Parathyroid adenoma (tissue), 2 donors: ENCODE measurements around the gene EEF1A2.

Source experiments
- H2AFZ ChIP-seq: fragments of 300-600 bp; sonication (generic); one replicate; pipeline ENCODE4 v1.7.0; 2017; ENCODE audit warnings: antibody characterized with exemption, mild to moderate bottlenecking
- H3K27ac ChIP-seq: fragments of 300-600 bp; sonication (generic); one replicate; pipeline ENCODE4 v1.7.0; 2017
- H3K27me3 ChIP-seq: fragments of 300-600 bp; sonication (generic); one replicate; pipeline ENCODE4 v1.7.0; 2017; ENCODE audit warnings: low read length; ENCODE audit not compliant: control insufficient read depth, insufficient read depth
- H3K36me3 ChIP-seq: fragments of 300-600 bp; sonication (generic); one replicate; pipeline ENCODE4 v1.7.0; 2017; ENCODE audit warnings: low read length; ENCODE audit not compliant: control insufficient read depth, insufficient read depth
- H3K4me1 ChIP-seq: fragments of 300-600 bp; sonication (generic); one replicate; pipeline ENCODE4 v1.7.0; 2017; ENCODE audit warnings: control low read depth
- H3K4me2 ChIP-seq: fragments of 300-600 bp; sonication (generic); one replicate; pipeline ENCODE4 v1.7.0; 2017; ENCODE audit warnings: low read length
- H3K4me3 ChIP-seq: fragments of 300-600 bp; sonication (generic); one replicate; pipeline ENCODE4 v1.7.0; 2017; ENCODE audit warnings: low read depth, low read length
- H3K79me2 ChIP-seq: fragments of 300-600 bp; sonication (generic); one replicate; pipeline ENCODE4 v1.7.0; 2017; ENCODE audit warnings: control low read depth
- H3K9ac ChIP-seq: fragments of 300-600 bp; sonication (generic); one replicate; pipeline ENCODE4 v1.7.0; 2017; ENCODE audit warnings: mild to moderate bottlenecking
- H3K9me3 ChIP-seq: fragments of 300-600 bp; sonication (generic); one replicate; pipeline ENCODE4 v1.7.0; 2017; ENCODE audit warnings: low read length; ENCODE audit not compliant: control insufficient read depth
- CTCF ChIP-seq: fragments of 300-600 bp; sonication (generic); IDR thresholded peaks from one replicate; pipeline ENCODE4 v1.7.0; 2017; ENCODE audit warnings: antibody characterized with exemption, mild to moderate bottlenecking
- donor health status: primary hyperparathyroidism.

Gene EEF1A2

GRCh38 chr20:63492518-63492917, 6.4 kb downstream of the EEF1A2 start:
- Histone ChIP-seq H3K36me3 (no peaks in the 10 kb centered on the region), H3K9ac (no peak overlapping the region), H3K4me1 (peaks cover 3% of the 10 kb centered on the region), H3K27me3 (no peaks in the 10 kb centered on the region), H3K4me2 (no peak overlapping the region), H2AFZ (no peak overlapping the region), H3K79me2 (no peaks in the 10 kb centered on the region), H3K9me3 (no peaks in the 10 kb centered on the region), H3K27ac (no peak overlapping the region), H3K4me3 (no peak overlapping the region)
- TF ChIP-seq CTCF: no peak

- Histone ChIP-seq H3K79me2 (no peaks in the 10 kb centered on the region), H3K27me3 (no peaks in the 10 kb centered on the region), H2AFZ (no peak overlapping the region), H3K9me3 (no peaks in the 10 kb centered on the region), H3K36me3 (no peaks in the 10 kb centered on the region), H3K4me2 (no peak overlapping the region), H3K9ac (no peak overlapping the region), H3K4me3 (no peak overlapping the region), H3K27ac (no peak overlapping the region), H3K4me1 (no peaks in the 10 kb centered on the region)
- TF ChIP-seq CTCF: no peak
Observed at GRCh38 chr20:63491635-63492230, 7.2 kb downstream of the EEF1A2 start.

- H2AFZ ChIP-seq: no peak overlapping the region
- TF ChIP-seq CTCF: no peak
- H3K9ac ChIP-seq: no peak overlapping the region
- H3K27me3 ChIP-seq: no peaks in the 10 kb centered on the region
- H3K79me2 ChIP-seq: no peaks in the 10 kb centered on the region
- no peak overlapping the region for H3K4me2 ChIP-seq
- H3K27ac ChIP-seq: no peak overlapping the region
- no peaks in the 10 kb centered on the region for H3K36me3 ChIP-seq
- H3K9me3 ChIP-seq: no peaks in the 10 kb centered on the region
- H3K4me3 ChIP-seq: no peak overlapping the region
- no peaks in the 10 kb centered on the region for H3K4me1 ChIP-seq
Observed at GRCh38 chr20:63491078-63491477, 7.8 kb downstream of the EEF1A2 start.

GRCh38 chr20:63490416-63490815, 8.5 kb downstream of the EEF1A2 start:
- no peaks in the 10 kb centered on the region for H3K27me3 ChIP-seq

More at GRCh38 chr20:63490416-63490815, 8.5 kb downstream of the EEF1A2 start:
- no peak overlapping the region for H3K4me3 ChIP-seq
- H2AFZ ChIP-seq: no peak overlapping the region
- H3K27ac ChIP-seq: no peak overlapping the region
- H3K36me3 ChIP-seq: no peaks in the 10 kb centered on the region
- TF ChIP-seq CTCF: no peak
- H3K4me1 ChIP-seq: no peaks in the 10 kb centered on the region
- no peak overlapping the region for H3K9ac ChIP-seq
- no peaks in the 10 kb centered on the region for H3K79me2 ChIP-seq
- no peaks in the 10 kb centered on the region for H3K9me3 ChIP-seq
- H3K4me2 ChIP-seq: no peak overlapping the region
